K562 (cell line): ENCODE measurements around the gene GPS2. TPM values are rescaled to one million over a fixed set of nuclear protein-coding genes. Genes with fewer than 3 reads are reported as not detected.
"Not testable (repeated sequence)": the region's sequence is repeated elsewhere in the genome, so short reads cannot be mapped to it uniquely, and the experiment has no call there.

Source experiments
- ATF7 ChIP-seq: fragments of 450-650 bp; IDR thresholded peaks from 2 replicates; pipeline ENCODE4 v1.7.1; 2014; ENCODE audit warnings: mild to moderate bottlenecking, moderate library complexity
- CTBP1 ChIP-seq: fragments of 450-650 bp; IDR thresholded peaks from 2 replicates; pipeline ENCODE4 v1.6.1; 2016; ENCODE audit warnings: borderline replicate concordance
- FOXK2 ChIP-seq, 2 experiments: fragments of 450-650 bp; IDR thresholded peaks in 1 of 2; conservative IDR thresholded peaks in 1 of 2; 2 replicates each; pipeline ENCODE4 v1.6.1; 2016; ENCODE audit warnings: low read depth in 2 of 2, mild to moderate bottlenecking in 1 of 2
- LEF1 ChIP-seq: fragments of 450-650 bp; IDR thresholded peaks from 2 replicates; pipeline ENCODE4 v1.6.1; 2016; ENCODE audit warnings: mild to moderate bottlenecking
- MAFF ChIP-seq: IDR thresholded peaks from 2 replicates; pipeline ENCODE4 v1.6.1; 2012; ENCODE audit warnings: low read length, improper control_type of control experiment
- MAFG ChIP-seq: fragments of 450-650 bp; conservative IDR thresholded peaks from 2 replicates; pipeline ENCODE4 v1.6.1; 2016; ENCODE audit warnings: missing genetic modification characterization, missing compliant biosample characterization
- MECOM ChIP-seq: fragments of 250-450 bp; sonication (Bioruptor Pico); IDR thresholded peaks from 2 replicates; pipeline ENCODE4 v1.8.0; 2022; ENCODE audit warnings: inconsistent platforms
- MTA1 ChIP-seq: fragments of 450-650 bp; IDR thresholded peaks from 2 replicates; pipeline ENCODE4 v1.6.1; 2017; ENCODE audit warnings: borderline replicate concordance
- PBX2 ChIP-seq, 2 experiments: IDR thresholded peaks in 1 of 2; conservative IDR thresholded peaks in 1 of 2; 2 replicates each; pipeline ENCODE4 v1.6.1; 2016; ENCODE audit warnings: low read depth in 2 of 2, mild to moderate bottlenecking in 1 of 2, missing compliant biosample characterization in 1 of 2, missing genetic modification characterization in 1 of 2, moderate library complexity in 1 of 2
- PKNOX1 ChIP-seq: fragments of 450-650 bp; IDR thresholded peaks from 2 replicates; pipeline ENCODE4 v1.6.1; 2016
- RAD51 ChIP-seq: fragments of 450-650 bp; IDR thresholded peaks from 2 replicates; pipeline ENCODE4 v1.7.1; 2016; ENCODE audit warnings: low read depth, mild to moderate bottlenecking, borderline replicate concordance
- TFAP4 ChIP-seq: sonication (generic); formaldehyde crosslinking; IDR thresholded peaks from 2 replicates; pipeline ENCODE4 v1.8.0; 2022; ENCODE audit warnings: missing genetic modification reagents, mild to moderate bottlenecking, moderate library complexity, borderline replicate concordance
- TFE3 ChIP-seq: fragments of 450-650 bp; formaldehyde crosslinking; IDR thresholded peaks from 2 replicates; pipeline ENCODE4 v1.4.0; 2020; ENCODE audit warnings: mild to moderate bottlenecking, mixed read lengths
- TOE1 ChIP-seq, 2 experiments: fragments of 450-650 bp in 1 of 2; sonication (generic) in 1 of 2; formaldehyde crosslinking in 1 of 2; IDR thresholded peaks; 2 replicates each; pipeline versions ENCODE4 v1.7.1 to v1.8.0; 2016 to 2022; ENCODE audit warnings: borderline replicate concordance in 2 of 2, mild to moderate bottlenecking in 2 of 2, antibody characterized with exemption in 1 of 2, inconsistent platforms in 1 of 2, low read depth in 1 of 2, missing genetic modification reagents in 1 of 2, moderate library complexity in 1 of 2
- ZNF316 ChIP-seq: fragments of 450-650 bp; IDR thresholded peaks from 2 replicates; pipeline ENCODE4 v1.6.1; 2016
- polyA plus RNA-seq, 8 experiments: library from polyadenylated mRNA; depleted of rRNA in 4 of 8; stranded (reverse) in 5 of 8; unstranded in 3 of 8; fragments of >200 nt; fragmentation: Nextera tagmentation in 2 of 8; fragmentation: Illumina TruSeq in 1 of 8; extraction: Ambion mirVana in 2 of 8; extraction: Trizol in 1 of 8; gene quantifications; 2 replicates each; pipeline versions ENCODE4 v1.2.1 to v1.2.3, GENCODE V29; 2011 to 2014; ENCODE audit warnings: inconsistent platforms in 1 of 8, missing spikeins in 1 of 8
- total RNA-seq, 7 experiments: library from RNA; depleted of rRNA in 6 of 7; stranded (reverse); fragments of >200 nt in 6 of 7; fragmentation: Illumina TruSeq in 2 of 7; extraction: Trizol in 2 of 7; gene quantifications; 2 replicates each; pipeline versions ENCODE4 v1.2.1 to v1.2.3, GENCODE V29; 2011 to 2021; ENCODE audit warnings: low replicate concordance in 1 of 7

Gene GPS2
- total and polyA plus RNA-seq, 9 of the 15 experiments (the other 6 are each of a cell fraction or from before 2014, with no cell fraction given), result 18.3 to 75.7 (median 37.0) TPM

DNA sequence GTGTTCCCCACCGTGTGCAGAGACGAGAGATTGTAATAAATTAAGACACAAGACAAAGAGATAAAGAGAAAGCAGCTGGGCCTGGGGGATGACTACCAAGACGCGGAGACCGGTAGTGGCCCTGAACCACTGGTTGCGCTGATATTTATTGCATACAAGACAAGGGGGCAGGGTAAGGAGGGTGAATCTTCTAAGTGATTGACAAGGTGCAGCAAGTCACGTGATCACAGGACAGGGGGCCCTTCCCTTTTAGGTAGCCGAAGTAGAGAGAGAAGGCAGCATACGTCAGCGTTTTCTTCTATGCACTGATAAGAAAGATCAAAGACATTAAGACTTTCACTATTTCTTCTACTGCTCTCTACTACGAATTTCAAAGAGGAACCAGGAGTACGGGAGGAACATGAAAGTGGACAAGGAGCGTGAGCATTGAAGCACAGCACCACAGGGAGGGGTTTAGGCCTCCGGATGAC is 17.5 kb upstream of the GPS2 start (continued):
- TF ChIP-seq TFAP4 (CRISPR knock-in tag) (peak; percentile 66; the same call in 1 of the 2 replicates), TFE3 (CRISPR knock-in tag) (peak; percentile 99), MAFF (peak; percentile 14; the same call in 1 of the 2 replicates), FOXK2 (conservative IDR thresholded peaks at IDR 0.05 in 1 of 2, IDR thresholded peaks at IDR 0.05 in 1 of 2; ENCODE audit: low read depth in 2 of 2) (peak in 1 of 2 experiments; percentile 58; a peak in 1 of 4 replicates), MTA1 (0 out of 2 replicates have a peak, but pooled peaks have one; percentile 17), MECOM (peak; percentile 79; the same call in 1 of the 2 replicates), ZNF316 (peak; percentile 94), RAD51 (peak; percentile 99), PBX2 (tag; conservative IDR thresholded peaks at IDR 0.05; ENCODE audit: low read depth) (peak; percentile 77), ATF7 (peak; percentile 85), LEF1 (peak; percentile 97), PKNOX1 (peak; percentile 96), TOE1 (IDR thresholded peaks at IDR 0.05; ENCODE audit: borderline replicate concordance) (peak; percentile 99), MAFG (tag) (peak; percentile 83), CTBP1 (0 out of 2 replicates have a peak, but pooled peaks have one; percentile 48)
- not testable (repeated sequence) for TF ChIP-seq PBX2 (CRISPR knock-in tag; IDR thresholded peaks at IDR 0.05; ENCODE audit: low read depth); TOE1 (CRISPR knock-in tag; IDR thresholded peaks at IDR 0.05; ENCODE audit: borderline replicate concordance, low read depth)
